ENCODE data around the gene B3GALT4. TPM values are rescaled to one million over a fixed set of nuclear protein-coding genes. Genes with fewer than 3 reads are reported as not detected.

B3GALT4 gene
- total and polyA plus RNA-seq, 2 of the 13 experiments (the other 11 are each of a cell fraction or from before 2014, with no cell fraction given), result 0.04 to 0.27 TPM

- TF ChIP-seq KDM5A (IDR thresholded peaks at IDR 0.05; ENCODE audit: borderline replicate concordance, low read length), result no peak
Measured at GRCh38 chr6:33321227-33321626, 44.3 kb downstream of the B3GALT4 start (continued).

GRCh38 chr6:33323623-33323948 is 46.7 kb downstream of the B3GALT4 start:
- Histone ChIP-seq H3K79me2 (ENCODE audit: insufficient read depth, low read length) (peaks cover 22% of the 10 kb centered on the region), H3K4me3 (replicated peaks in 1 of 3; ENCODE audit: insufficient read depth in 1 of 3, low read depth in 2 of 3, low read length in 3 of 3) (peak overlapping the region; percentile 53 to 88 (median 76)), H3K36me3 (replicated peaks in 1 of 2; ENCODE audit: control insufficient read depth in 1 of 2, insufficient read depth in 2 of 2, low read length in 2 of 2) (peaks cover 5 to 29% of the 10 kb centered on the region in 2 experiments), H3K27me3 (ENCODE audit: control insufficient read depth in 1 of 2, insufficient read depth in 2 of 2, low read length in 2 of 2) (no peaks in the 10 kb centered on the region; a peak in 2 of 5 replicates), H4K20me1 (ENCODE audit: insufficient read depth, low read length) (no peaks in the 10 kb centered on the region), H3K9ac (ENCODE audit: insufficient read depth, low read depth, low read length) (peak overlapping the region; percentile 43), H3K9me3 (ENCODE audit: low read length) (no peaks in the 10 kb centered on the region), H3K4me2 (ENCODE audit: low read depth, low read length) (peak overlapping the region; percentile 90), H3K4me1 (ENCODE audit: insufficient read depth, low read length) (peaks cover 46% of the 10 kb centered on the region), H3K27ac (ENCODE audit: extremely low read length, insufficient read depth, low read length) (peak overlapping the region; percentile 54), H2AFZ (ENCODE audit: low read length) (peak overlapping the region; percentile 85)
- ATAC-seq, result peak; percentile 25
- no peak for DNase-seq (ENCODE audit: low spot score)
- BruUV-seq (replicated peaks), result no TSS peak
- no peak for FAIRE-seq
- ChIA-PET CTCF (ENCODE audit: low intra/inter-chr PET ratio, low total read pairs) (no interaction called here), POLR2A (interaction anchor here (0.8 kb wide), 1 partner anchor 354 kb away, joined by 3 read pairs; the partner anchor contains the start of gene BRD2)
- under 1% methylated on average over 12 of the region's 12 CpGs for WGBS (ENCODE audit: low lambda C conversion rate)
- intact Hi-C loops (cut with micrococcal nuclease; ENCODE audit: unreplicated experiment), result loop anchor here (1.0 kb wide), 1 partner anchor 68 kb away; the partner anchor contains the start of gene KIFC1
- in situ Hi-C loops (cut with HindIII; ENCODE audit: extremely low pct_ligation_motif_present, low pct_unique_long_range_greater_than_20kb), result no loop called here
- TF ChIP-seq PAXIP1 (CRISPR knock-in tag; conservative IDR thresholded peaks at IDR 0.05) (0 out of 2 replicates have a peak, but pooled peaks have one; percentile 1), ATF3 (CRISPR knock-in tag; IDR thresholded peaks at IDR 0.05) (no peak), RORA (CRISPR knock-in tag; IDR thresholded peaks at IDR 0.05) (no peak), ZBTB44 (CRISPR knock-in tag; IDR thresholded peaks at IDR 0.05) (no peak), PRDM10 (CRISPR knock-in tag; IDR thresholded peaks at IDR 0.05; ENCODE audit: low read depth) (no peak), TBX2 (CRISPR knock-in tag; IDR thresholded peaks at IDR 0.05; ENCODE audit: borderline replicate concordance) (no peak), ZNF513 (CRISPR knock-in tag; conservative IDR thresholded peaks at IDR 0.05) (no peak), KAT2B (IDR thresholded peaks at IDR 0.05; ENCODE audit: borderline replicate concordance, low read depth, low read length) (no peak), SAFB2 (CRISPR knock-in tag; IDR thresholded peaks at IDR 0.05; ENCODE audit: borderline replicate concordance, low read depth) (no peak)
